ENCODE data around the gene IGF1R. TPM values are rescaled to one million over a fixed set of nuclear protein-coding genes. Genes with fewer than 3 reads are reported as not detected.
A peak's percentile ranks its signal among the peaks of the same experiment; 100 is the strongest.

The IGF1R gene
- total and polyA plus RNA-seq, 2 of the 13 experiments (the other 11 are each of a cell fraction or from before 2014, with no cell fraction given), result 15.9 to 18.4 TPM

DNA sequence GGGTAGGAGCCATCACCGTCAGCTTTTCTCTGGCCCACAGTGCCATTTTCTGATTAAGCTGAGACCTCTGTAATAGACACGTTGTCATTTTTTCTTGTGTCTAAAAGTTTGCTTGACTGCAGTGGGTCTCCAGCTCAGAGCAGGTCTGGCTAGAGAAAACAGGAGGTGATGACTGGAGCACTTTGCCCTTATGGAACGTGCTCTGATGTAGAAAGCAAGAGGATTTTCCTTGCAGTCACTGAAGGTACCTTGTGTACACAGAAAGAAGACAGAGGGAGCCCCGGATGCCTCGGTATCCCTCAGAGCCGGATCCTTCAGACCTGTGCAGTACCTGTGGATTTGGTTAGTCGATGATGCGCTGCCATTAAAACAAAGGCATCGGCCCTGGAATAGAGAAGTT lies 76.2 kb downstream of the IGF1R start:
- peak; percentile 39 for FAIRE-seq
- intact Hi-C loops (cut with micrococcal nuclease; ENCODE audit: unreplicated experiment), result loop anchor here (1.0 to 5.0 kb wide), 2 partner anchors 51 to 53 kb away; no protein-coding TSS in a partner anchor
- peaks cover 100% of the 10 kb centered on the region for H3K4me1 ChIP-seq (ENCODE audit: insufficient read depth, low read length)
- no peak for TF ChIP-seq MYNN (CRISPR knock-in tag; IDR thresholded peaks at IDR 0.05; ENCODE audit: low read depth)
- no peak for TF ChIP-seq ZFP1 (CRISPR knock-in tag; IDR thresholded peaks at IDR 0.05)
- peak; percentile 63; the same call in 1 of the 2 replicates for TF ChIP-seq ZKSCAN5 (CRISPR knock-in tag; IDR thresholded peaks at IDR 0.05)
- TF ChIP-seq RBM22 (optimal IDR thresholded peaks at IDR 0.05; ENCODE audit: low read length), result peak; percentile 62
- peak; percentile 17; the same call in 1 of the 2 replicates for TF ChIP-seq PHF21A (CRISPR knock-in tag; IDR thresholded peaks at IDR 0.05)
- no peak for TF ChIP-seq ZSCAN20 (CRISPR knock-in tag; IDR thresholded peaks at IDR 0.05; ENCODE audit: borderline replicate concordance)
- TF ChIP-seq ZNF367 (CRISPR knock-in tag; IDR thresholded peaks at IDR 0.05; ENCODE audit: borderline replicate concordance), result no peak
- TF ChIP-seq HNF4A (CRISPR knock-in tag; IDR thresholded peaks at IDR 0.05), result peak; percentile 23; the same call in 1 of the 2 replicates
- no peak for TF ChIP-seq HOXA5 (CRISPR knock-in tag; IDR thresholded peaks at IDR 0.05)
- TF ChIP-seq ZNF768 (CRISPR knock-in tag; IDR thresholded peaks at IDR 0.05), result no peak
- TF ChIP-seq ZNF713 (CRISPR knock-in tag; IDR thresholded peaks at IDR 0.05), result no peak
- peak; percentile 70; the same call in 1 of the 2 replicates for TF ChIP-seq ZNF501 (CRISPR knock-in tag; IDR thresholded peaks at IDR 0.05)
- 0 out of 2 replicates have a peak, but pooled peaks have one; percentile 22 for TF ChIP-seq JUND (CRISPR knock-in tag; IDR thresholded peaks at IDR 0.05)
- TF ChIP-seq SSRP1 (CRISPR knock-in tag; IDR thresholded peaks at IDR 0.05), result no peak
- no peak for TF ChIP-seq HOXA7 (CRISPR knock-in tag; IDR thresholded peaks at IDR 0.05)
- TF ChIP-seq ZNF180 (CRISPR knock-in tag; IDR thresholded peaks at IDR 0.05; ENCODE audit: borderline replicate concordance, low read depth), result no peak
- no peak for TF ChIP-seq ZNF292 (CRISPR knock-in tag; IDR thresholded peaks at IDR 0.05; ENCODE audit: borderline replicate concordance, low read depth)
- no peak for TF ChIP-seq HOXD1 (CRISPR knock-in tag; IDR thresholded peaks at IDR 0.05)
- TF ChIP-seq ATF7-NPFF (CRISPR knock-in tag; IDR thresholded peaks at IDR 0.05; ENCODE audit: low read depth), result no peak
- TF ChIP-seq ZNF747 (CRISPR knock-in tag; IDR thresholded peaks at IDR 0.05; ENCODE audit: borderline replicate concordance), result no peak
- no peak for TF ChIP-seq HMGA1 (CRISPR knock-in tag; conservative IDR thresholded peaks at IDR 0.05)
- no peak for TF ChIP-seq RBAK (CRISPR knock-in tag; IDR thresholded peaks at IDR 0.05)
- TF ChIP-seq, protein P1, sequence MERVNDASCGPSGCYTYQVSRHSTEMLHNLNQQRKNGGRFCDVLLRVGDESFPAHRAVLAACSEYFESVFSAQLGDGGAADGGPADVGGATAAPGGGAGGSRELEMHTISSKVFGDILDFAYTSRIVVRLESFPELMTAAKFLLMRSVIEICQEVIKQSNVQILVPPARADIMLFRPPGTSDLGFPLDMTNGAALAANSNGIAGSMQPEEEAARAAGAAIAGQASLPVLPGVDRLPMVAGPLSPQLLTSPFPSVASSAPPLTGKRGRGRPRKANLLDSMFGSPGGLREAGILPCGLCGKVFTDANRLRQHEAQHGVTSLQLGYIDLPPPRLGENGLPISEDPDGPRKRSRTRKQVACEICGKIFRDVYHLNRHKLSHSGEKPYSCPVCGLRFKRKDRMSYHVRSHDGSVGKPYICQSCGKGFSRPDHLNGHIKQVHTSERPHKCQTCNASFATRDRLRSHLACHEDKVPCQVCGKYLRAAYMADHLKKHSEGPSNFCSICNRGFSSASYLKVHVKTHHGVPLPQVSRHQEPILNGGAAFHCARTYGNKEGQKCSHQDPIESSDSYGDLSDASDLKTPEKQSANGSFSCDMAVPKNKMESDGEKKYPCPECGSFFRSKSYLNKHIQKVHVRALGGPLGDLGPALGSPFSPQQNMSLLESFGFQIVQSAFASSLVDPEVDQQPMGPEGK (CRISPR knock-in tag; IDR thresholded peaks at IDR 0.05), result no peak
- TF ChIP-seq ZNF619 (CRISPR knock-in tag; IDR thresholded peaks at IDR 0.05), result no peak
- TF ChIP-seq SATB2 (CRISPR knock-in tag; IDR thresholded peaks at IDR 0.05), result no peak
- TF ChIP-seq TSC22D2 (CRISPR knock-in tag; IDR thresholded peaks at IDR 0.05; ENCODE audit: borderline replicate concordance), result no peak
- TF ChIP-seq ATRX (CRISPR knock-in tag; IDR thresholded peaks at IDR 0.05; ENCODE audit: borderline replicate concordance), result no peak
- no peak for TF ChIP-seq TP53 (CRISPR knock-in tag; conservative IDR thresholded peaks at IDR 0.05)
- no peak for TF ChIP-seq MEIS2 (CRISPR knock-in tag; IDR thresholded peaks at IDR 0.05)

More for the DNA sequence above, 76.2 kb downstream of the IGF1R start:
- WGBS (ENCODE audit: low lambda C conversion rate), result 42% methylated on average over 9 of the region's 9 CpGs
- no peaks in the 10 kb centered on the region; a peak in 3 of 5 replicates for H3K36me3 ChIP-seq (replicated peaks in 1 of 2; ENCODE audit: control insufficient read depth in 1 of 2, insufficient read depth in 2 of 2, low read length in 2 of 2)
- BruUV-seq (replicated peaks), result no TSS peak
- in situ Hi-C loops (cut with HindIII; ENCODE audit: extremely low pct_ligation_motif_present, low pct_unique_long_range_greater_than_20kb), result no loop called here
- H4K20me1 ChIP-seq (ENCODE audit: insufficient read depth, low read length), result peaks cover 63% of the 10 kb centered on the region
- H3K9ac ChIP-seq (ENCODE audit: insufficient read depth, low read depth, low read length), result peak overlapping the region; percentile 51
- H3K79me2 ChIP-seq (ENCODE audit: insufficient read depth, low read length), result peaks cover 96% of the 10 kb centered on the region
- CTCF ChIA-PET (ENCODE audit: low intra/inter-chr PET ratio, low total read pairs), result no interaction called here
- peak overlapping the region; percentile 77 for H3K27ac ChIP-seq (ENCODE audit: extremely low read length, insufficient read depth, low read length)
- POLR2A ChIA-PET, result interaction anchor here (0.6 to 2.0 kb wide), 6 partner anchors 8 to 150 kb away, joined by 3 to 12 read pairs (median 4); no protein-coding TSS in a partner anchor
- no peak for DNase-seq (ENCODE audit: low spot score)
- H3K27me3 ChIP-seq (ENCODE audit: control insufficient read depth in 1 of 2, insufficient read depth in 2 of 2, low read length in 2 of 2), result no peaks in the 10 kb centered on the region
- no peaks in the 10 kb centered on the region for H3K9me3 ChIP-seq (ENCODE audit: low read length)
- H2AFZ ChIP-seq (ENCODE audit: low read length), result no peak overlapping the region
- peak; percentile 11 for ATAC-seq
- H3K4me3 ChIP-seq (replicated peaks in 1 of 3; ENCODE audit: insufficient read depth in 1 of 3, low read depth in 2 of 3, low read length in 3 of 3), result peak overlapping the region in 2 of 3 experiments; percentile 41 to 43; a peak in 4 of 6 replicates
- peak overlapping the region; percentile 78 for H3K4me2 ChIP-seq (ENCODE audit: low read depth, low read length)
